T-helper 2 cell (primary cell): ENCODE results near the gene TMEM140.
"Not testable (repeated sequence)": the region's sequence is repeated elsewhere in the genome, so short reads cannot be mapped to it uniquely, and the experiment has no call there.

Experiments
- DNase-seq, 5 experiments: peaks; one replicate each; pipeline versions ENCODE4 v3.0.0 to v3.0.0-alpha.2; 2012 to 2022

Gene TMEM140

DNA sequence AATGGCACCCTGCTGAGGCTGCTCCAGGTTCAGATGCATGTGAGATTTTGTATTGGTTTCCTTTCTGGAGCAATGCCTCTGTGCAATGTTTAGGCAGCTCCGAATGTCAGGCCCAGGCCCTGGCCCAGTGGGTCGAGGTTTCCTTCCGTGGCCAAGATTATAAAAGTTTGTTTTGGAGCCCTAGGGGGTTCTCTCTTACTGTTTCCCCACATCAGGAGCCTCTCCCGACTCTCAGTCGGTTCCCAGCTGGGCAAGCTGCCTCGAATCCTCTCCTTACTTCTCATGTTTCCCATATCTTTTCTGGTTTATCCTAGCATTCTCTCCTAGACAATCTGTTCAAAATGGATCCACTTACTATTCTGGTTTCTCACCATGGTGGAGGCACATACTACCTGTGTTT lies 11.0 kb downstream of the TMEM140 start:
- DNase-seq, result no peak

DNA sequence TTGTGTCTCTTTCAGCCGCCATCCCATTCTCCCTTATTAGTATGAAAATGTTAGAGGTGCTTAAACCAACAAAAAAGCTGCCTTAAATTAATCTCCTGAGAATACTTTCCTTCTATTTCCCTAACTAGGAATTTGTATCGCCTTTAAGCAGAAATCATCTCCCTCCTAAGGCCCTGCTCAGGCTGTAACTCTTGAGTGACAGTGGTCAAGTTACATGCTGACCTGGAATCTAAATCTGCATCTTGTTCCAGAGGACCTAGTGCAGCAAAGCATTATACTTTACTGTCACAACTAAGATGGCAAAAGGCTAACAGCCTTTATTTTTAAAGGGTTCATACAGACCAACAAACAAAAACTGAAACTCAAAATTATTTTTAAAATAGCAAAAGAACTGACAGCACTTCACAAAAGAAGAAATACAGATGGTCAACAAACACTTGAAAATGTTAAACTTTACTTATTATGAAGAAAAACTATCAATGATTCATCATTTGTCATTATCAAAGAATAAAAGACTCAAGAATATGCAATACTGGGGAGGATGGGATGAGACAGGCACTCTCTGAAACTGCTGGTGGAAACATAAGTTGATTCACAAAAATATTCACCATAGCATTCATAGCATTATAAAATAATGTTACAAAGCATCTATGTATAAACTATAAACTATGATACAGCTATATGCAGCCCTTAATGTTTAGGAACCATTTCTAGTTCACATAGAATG lies 11.7 kb downstream of the TMEM140 start:
- no peak for DNase-seq

DNA sequence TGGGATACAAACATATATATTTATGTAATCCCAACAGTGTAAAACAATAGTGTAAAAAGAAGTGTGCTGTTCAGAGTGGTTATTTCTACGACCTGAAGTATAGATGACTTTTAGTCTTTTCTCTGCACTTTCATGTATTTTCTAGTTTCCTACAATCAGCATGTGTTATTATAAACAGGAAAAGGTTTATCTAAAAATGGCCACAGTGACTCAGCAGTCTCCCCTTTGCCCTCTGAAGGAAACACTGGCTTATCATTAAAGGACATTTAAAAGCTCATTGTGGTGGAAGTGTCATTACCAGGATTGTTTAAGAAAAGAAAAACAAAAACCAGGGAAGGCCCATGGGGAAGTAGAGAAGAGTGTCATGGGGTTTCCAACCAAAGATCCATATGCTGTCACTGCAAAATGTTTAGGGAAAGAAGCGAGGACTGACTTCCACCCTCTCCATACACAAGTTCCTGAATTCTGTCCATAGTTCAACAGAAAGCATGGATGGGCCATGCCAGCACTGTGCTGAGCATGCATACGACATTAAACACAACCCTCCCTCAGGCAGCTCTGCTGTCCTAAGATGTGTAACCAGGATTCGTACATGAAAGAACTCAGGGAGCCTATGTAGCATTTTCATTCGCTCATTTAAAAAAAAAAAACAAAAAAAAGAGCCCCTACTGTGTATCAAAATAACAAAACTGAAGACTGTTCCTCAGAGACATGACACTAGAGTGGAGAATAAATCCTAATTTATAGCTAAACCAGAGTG lies 12.4 kb downstream of the TMEM140 start:
- DNase-seq, result peak in 1 of 5 experiments; percentile 45

DNA sequence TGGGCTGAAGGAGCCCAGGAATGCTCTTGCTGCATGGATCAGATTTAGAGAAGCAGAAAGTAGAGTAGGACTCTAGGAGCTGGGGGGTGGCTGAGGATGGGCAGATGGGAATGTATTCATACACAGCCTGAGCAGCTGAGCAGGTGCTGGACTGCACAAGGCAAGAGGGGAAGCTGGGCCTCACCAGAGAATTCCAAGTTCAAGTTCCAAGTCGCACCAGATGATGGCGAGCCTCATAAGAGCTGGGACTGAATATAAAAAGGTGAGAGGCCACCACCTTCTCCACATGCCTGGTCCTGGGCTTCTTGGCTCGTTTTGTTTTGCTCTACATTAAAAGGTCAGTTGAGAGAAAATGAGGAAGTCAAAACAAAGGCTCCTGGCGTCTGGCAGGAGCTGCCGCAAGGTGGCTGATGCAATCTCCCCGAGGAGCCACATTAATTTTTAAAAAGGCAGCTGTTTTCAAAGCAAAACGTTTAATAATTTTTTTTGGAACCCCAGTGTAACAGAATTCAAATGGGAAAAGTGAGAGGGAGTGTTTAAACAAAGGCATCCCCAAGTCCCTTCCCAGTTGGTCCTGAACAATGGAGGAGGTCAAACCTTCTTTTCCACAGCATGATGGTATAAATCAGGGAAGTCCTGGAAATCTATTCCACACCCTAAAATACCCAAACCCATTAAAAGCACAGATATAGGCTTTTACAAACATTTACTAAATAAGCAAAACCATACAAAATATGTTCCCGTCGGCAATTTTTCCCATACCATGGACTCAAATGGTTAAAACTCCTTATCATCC lies 13.2 kb downstream of the TMEM140 start:
- no peak for DNase-seq

DNA sequence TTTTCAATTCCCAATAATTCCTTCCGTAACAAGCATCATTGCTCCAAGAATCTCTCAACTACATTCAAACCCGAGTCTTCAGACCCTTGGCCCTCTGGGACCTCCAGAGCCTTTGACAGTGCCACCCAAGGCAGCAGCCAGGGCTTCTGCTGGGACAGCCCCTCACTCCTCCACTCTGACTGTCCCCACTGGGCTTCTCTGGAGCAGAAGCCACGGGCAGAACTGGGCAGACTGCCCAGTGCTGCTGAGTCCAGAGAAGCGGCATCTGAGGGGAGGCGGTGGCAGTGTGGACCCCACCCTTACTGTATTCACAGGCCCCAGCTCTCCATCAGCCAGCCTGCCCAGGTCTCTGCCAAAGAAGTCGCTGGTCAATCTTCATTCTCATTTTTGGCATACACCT lies 13.8 kb downstream of the TMEM140 start:
- no peak for DNase-seq

DNA sequence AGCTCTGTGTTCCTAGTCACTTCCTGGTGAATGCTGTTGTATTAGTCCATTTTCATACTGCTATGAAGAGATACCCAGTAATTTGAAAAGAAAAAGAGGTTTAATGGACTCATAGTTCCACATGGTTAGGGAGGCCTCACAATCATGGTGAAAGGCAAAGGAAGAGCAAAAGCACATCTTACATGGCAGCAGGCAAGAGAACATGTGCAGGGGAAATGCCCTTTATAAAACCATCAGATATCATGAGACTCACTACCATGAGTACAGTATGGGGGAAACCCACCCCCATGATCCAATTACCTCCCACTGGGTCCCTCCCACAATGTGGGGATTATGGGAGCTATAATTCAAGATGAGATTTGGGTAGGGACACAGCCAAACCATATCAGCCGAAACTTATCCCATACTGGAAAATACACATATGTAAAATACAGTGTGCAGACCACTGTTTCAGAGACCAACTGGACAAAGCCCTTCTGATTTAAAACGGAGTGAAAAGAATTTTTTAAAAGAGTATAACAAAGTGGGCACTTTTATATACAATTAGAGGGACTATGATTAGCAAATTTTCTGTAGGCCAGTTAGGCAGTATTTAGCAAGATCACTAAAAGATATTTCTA lies 14.6 kb downstream of the TMEM140 start:
- DNase-seq, result no peak

DNA sequence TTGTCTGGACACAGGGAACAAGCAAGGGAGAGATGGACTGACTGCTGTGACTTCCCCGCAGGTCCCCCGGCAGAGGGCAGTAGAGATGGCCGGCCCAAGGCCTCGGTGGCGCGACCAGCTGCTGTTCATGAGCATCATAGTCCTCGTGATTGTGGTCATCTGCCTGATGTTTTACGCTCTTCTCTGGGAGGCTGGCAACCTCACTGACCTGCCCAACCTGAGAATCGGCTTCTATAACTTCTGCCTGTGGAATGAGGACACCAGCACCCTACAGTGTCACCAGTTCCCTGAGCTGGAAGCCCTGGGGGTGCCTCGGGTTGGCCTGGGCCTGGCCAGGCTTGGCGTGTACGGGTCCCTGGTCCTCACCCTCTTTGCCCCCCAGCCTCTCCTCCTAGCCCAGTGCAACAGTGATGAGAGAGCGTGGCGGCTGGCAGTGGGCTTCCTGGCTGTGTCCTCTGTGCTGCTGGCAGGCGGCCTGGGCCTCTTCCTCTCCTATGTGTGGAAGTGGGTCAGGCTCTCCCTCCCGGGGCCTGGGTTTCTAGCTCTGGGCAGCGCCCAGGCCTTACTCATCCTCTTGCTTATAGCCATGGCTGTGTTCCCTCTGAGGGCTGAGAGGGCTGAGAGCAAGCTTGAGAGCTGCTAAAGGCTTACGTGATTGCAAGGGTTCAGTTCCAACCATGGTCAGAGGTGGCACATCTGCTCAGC lies 16.6 kb downstream of the TMEM140 start:
- no peak for DNase-seq

DNA sequence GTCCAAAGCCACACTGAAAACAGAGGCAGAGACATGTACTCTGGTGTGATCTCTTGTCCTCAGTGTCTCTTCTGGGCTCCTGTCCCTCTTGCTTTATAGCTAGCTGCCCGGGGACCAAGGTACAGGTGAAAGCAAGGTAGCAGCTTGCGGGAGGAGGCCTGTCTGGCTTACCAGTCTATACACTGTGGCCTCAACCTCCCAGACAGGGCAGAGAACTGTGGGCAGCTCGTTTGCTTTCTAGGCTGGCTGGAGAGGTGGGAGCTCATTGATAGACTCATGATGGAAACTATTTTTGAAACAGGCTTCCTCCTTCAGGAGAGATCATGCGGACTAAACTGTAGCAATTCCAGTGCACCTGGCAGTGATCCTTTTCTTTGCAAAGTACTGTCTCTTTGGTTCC lies 18.0 kb downstream of the TMEM140 start:
- DNase-seq, result no peak

DNA sequence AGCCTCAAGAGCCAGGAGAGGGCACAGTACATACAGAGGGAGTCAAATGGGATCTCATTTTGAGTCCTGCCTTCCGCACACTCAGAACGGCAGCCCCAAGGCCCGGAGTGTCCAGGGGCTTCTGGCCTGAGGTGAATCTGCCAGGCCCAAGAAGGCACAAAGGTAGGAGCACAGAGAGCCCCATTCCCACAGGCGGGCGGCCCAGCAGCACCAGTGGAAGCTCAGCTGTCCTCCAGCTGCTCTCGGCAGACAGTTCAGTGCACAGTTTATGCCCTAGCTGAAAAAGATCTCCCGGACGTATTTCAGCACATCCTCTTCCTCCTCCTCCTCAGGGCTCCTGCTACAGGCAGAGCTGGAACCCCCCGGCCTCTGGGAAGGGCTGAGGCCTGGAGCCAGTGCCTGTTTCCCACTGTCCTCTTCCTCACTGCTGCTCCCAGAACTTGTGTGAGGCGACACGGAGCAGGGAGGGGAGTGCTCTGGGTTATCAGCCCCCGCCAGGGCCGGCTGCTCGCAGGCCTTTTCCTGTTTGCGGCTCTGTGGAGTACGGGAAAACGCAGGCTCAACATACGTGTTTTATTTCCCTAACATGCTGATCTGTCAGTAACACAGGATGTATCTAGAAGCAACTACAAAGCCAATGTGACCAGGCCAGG lies 18.6 kb downstream of the TMEM140 start:
- DNase-seq, result no peak

DNA sequence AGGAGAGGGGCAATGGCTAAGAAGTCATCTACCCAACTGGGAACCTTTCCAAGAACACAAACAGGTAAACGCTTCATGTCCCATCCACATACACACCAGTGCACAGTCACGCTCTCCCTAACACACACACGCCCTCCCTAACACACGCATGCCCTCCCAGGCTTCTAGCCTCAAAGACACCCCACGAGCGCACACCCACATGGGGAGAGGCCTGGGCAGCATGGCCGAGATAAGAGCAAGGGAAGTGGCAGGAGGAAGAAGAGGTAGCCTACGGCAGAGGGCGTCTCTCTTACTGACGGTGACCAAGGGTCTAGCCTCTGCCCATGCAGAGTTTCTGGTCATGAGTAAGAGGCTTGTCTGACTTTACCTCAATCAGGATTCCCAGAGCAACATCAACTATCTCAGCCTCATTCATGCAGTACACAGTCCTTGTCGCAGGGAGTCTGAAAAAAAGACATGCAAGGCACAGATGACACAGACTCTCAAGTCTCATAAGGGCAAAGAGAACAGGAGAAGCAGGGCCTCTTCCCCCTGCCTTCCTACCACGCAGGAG lies 19.6 kb downstream of the TMEM140 start:
- DNase-seq, result no peak

DNA sequence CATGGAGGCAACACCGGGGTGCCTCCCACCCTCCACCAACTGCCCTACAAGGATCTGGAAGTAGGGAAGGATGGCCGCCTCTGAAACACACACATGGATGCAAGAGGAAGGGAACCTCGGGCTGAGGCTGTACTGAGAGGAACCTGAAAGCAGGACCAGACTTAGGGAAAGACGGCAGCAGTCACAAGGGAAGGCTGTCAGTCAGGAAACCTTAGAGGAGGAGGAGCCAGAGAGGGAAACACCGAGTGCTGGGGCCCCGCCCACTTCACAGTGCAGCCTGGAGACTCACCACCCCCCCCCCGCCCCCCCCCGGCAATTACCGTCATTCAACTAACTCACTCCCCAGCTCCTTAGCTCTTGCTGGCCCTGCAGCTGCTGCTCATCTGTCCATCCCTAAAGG lies 20.1 kb downstream of the TMEM140 start:
- DNase-seq, result peak in 1 of 5 experiments; percentile 45

DNA sequence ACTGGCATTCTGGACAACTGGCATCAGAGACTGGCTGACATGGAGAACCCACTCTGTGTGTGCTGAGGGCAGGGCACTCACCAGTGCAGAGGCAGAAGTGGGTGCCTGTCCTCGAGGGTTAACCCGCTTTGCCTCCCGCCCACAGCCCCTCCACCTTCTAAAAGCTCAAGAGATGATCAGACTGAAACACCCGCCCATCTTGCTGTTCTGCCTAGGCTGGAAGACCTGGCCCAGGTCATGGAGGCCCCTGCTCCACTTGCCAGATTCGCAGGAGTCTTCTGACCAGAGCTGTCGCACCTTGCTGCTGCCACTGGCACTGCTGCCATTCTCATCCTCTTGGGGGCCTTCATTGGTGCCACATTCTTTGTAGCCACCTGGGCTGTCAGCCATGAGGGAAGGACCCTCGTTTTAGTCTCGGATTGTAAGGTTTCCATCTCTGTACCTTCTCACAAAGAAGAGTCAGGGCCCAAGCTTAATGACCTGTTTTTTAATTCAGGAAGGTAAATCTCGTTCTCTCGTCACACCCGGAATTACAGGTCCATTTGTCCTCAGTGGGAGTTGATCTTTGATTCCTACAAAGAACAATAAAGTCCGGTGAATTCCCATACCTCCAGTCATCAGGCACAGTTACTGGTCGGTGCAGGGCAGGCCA lies 20.7 kb downstream of the TMEM140 start:
- no peak for DNase-seq

DNA sequence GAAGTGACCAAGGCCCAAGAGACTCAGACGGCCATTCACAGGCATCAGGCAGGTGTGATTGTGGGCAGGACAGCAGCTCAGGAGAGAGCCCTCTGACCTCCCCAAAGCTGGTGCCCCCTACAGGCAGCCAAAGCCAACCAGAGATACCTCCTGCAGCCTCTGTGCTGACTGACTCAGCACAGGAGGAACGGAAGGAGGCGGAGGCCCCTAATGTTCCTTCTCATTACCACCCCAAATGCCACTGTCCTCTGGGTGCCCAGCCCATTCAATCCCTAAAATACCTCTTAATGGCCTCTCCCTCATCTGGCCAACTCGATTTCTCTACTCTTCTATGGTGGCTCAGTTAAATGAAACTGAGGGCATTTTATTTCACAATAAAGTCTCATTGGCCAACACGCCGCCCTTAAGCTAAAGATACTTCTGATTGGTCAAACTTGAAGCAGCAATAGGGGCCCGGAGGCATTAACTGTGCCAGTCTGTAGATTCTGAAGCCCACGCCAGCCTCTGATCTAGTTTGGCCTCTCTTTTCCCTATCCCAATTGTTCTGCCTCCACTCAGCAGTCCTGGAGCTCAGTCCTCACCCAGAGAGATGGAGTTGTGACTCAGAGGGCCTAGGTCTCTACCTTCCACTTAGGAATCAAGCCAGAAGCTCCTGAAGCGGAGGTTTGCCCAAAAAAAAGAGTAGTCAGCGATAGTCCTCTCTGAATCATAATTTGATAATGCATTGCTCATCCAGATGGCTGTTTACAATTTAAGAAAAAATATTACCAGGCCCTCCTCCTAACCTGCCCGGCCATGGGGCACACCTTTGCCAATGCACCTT lies 21.5 kb downstream of the TMEM140 start:
- peak in 4 of 5 experiments; percentile 39 to 83 (median 46) for DNase-seq

DNA sequence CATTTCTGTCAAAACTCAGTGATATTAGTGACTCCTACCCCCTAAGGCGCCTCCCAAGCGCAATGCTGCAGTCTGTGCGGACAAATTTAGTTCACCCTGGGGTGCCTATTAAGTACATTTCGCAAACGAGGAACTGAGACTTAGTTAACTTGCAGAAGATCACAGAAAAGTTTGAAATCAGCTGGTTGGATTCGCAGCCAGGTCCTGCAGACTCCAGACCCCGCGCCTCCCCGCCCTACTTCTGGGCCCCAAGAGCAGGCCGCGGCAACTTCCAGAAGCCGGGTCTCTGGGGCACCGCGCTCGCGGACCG lies 22.0 kb downstream of the TMEM140 start:
- DNase-seq, result no peak

DNA sequence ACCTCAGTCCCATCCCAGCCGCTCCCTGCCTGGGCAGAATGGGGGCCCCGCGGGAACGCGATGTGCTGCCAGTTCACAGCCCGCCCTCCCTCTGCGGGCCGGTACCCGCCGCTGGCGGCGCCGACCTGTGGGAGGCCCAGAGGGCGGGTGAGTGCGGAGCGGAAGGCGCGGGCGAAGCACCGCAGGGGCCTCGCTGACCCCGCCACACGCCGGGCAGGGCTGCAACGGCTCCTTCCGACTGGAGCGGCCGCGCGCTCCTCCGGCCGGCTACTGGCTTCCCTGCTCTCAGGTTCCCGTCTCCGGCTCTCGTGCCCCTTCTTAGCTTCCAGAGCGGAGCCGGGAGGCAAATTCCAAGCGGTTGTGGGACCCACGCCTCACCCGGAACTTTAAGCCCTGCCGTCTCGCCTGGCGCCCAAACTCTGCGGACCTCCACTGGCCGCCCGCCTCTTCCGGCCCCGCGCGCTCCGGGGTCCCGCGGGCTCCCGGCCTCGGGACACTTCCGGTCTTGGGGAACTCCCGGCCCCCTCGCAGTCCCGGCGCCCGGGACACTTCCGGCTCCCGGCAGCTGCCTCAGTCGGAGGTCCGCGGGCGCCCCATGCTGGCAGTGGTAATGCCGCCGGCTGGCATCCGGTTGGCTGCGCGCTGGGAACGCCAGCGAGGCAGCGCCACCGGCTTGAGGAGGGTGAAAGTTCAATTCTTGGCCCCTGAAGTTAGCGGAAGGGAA lies 22.6 kb downstream of the TMEM140 start, which contains the start of gene CYREN:
TSS of gene CYREN (minus strand) at position 434 of the 724 bp plus-strand sequence. CDS start 1,785 bp downstream, outside the sequence.
- peak; percentile 75 to 93 (median 82) for DNase-seq

DNA sequence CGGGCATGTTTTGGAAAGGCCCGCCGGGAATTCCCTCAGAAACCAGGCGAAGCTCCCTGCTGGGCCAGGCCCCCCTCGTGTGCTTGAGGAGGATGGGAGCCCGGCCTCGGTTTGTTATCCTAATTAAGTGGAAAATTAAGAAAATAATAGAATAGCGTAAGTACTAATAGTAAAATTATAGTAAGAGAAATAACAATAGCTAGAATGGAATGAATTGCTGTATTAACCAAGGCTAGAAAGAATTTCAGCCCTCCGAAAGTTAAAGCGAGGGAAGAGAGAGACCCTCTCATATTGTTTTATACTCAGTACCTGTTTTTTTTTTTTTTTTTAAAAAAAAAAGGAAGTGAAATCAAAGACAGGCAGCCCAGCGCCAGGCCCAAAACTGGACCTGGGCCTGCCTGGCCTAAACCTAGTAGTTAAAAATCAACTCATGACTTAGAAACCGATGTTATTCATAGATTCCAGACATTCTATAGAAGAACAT lies 23.2 kb downstream of the TMEM140 start:
- DNase-seq, result not testable (repeated sequence)

DNA sequence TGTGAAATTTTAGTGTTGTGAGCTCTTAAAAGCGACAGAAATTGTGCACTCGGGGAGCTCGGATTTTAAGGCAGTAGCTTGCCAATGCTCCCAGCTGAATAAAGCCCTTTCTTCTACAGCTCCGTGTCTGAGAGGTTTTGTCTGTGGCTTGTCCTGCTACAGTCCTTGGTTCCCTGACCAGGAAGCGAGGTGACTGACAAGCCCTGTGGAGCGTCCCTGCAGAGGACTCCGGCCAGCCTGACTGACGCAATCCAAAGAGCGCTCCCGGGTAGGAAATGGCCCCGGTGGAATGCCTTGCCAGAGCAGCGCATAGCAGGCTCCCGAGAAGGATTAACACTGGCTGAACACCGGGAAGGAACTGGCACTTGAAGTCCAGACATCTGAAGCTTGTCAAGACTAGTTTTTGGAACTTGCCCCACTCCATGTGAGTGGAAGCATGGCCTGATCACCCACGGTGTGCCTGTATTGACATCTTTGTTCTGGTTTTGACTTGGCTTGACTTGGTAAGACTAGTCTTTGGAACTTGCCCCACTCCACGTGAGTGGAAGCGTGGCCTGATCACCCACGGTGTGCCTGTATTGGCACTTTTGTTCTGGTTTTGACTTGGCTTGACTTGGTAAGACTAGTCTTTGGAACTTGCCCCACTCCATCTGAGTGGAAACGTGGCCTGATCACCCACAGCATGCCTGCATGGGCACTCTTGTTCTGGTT lies 23.9 kb downstream of the TMEM140 start:
- not testable (repeated sequence) for DNase-seq

DNA sequence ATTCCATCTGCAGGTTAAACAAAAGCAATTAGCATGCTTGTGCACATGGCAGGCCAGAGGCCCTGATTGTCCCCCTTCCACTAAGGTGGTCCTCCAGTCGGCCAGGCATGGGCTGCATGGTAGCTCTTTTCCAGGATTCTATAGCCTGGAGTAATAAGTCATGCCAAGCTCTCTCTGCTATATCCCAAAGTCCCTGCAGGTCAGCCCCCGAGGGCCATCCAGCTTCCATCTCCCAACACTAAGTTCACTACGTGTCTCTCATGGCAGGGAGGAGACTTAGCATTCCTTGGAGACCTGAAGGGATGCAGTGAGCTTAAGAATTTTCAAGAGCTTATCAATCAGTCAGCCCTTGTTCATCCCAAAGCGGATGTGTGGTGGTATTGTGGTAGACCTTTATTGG lies 26.0 kb downstream of the TMEM140 start:
- DNase-seq, result not testable (repeated sequence)
